Pancreas (tissue), 10 donors: ENCODE data around the gene SLC12A7. TPM values are rescaled to one million over a fixed set of nuclear protein-coding genes. Genes with fewer than 3 reads are reported as not detected.
"Not testable (repeated sequence)": the region's sequence is repeated elsewhere in the genome, so short reads cannot be mapped to it uniquely, and the experiment has no call there.

ENCODE experiments used
- ATAC-seq, 4 donors: fragments of 200-7000 bp; cut with Tn5 transposase; one replicate each; pipeline versions ENCODE4 v1.8.0 to v1.9.1; 2020; ENCODE audit warnings: mild to moderate bottlenecking in 4 of 4, moderate library complexity in 4 of 4
- DNase-seq, 6 donors: peaks; one replicate each; pipeline ENCODE4 v3.0.0-alpha.2; 2020
- FAIRE-seq: peaks from 2 replicates; lab custom pipeline; 2012; peaks lifted over from hg19 to GRCh38; lab: Jason Lieb, UNC
- H3K27ac ChIP-seq, 4 donors: fragments of 200-600 bp; sonication (generic); 1 replicate in 3 of 4; 2 replicates in 1 of 4; pipeline versions ENCODE4 v1.5.0 to v1.8.0; 2020
- H3K27me3 ChIP-seq, 4 donors: fragments of 200-600 bp; one replicate each; pipeline ENCODE4 v1.8.0; 2021
- H3K36me3 ChIP-seq, 3 donors: fragments of 200-600 bp; sonication (generic) in 1 of 3; one replicate each; pipeline versions ENCODE4 v1.5.0 to v1.8.0; 2020 to 2021
- H3K4me1 ChIP-seq, 3 donors: fragments of 200-600 bp; one replicate each; pipeline ENCODE4 v1.8.0; 2021
- H3K4me3 ChIP-seq, 4 donors: fragments of 200-600 bp; sonication (generic) in 2 of 4; one replicate each; pipeline versions ENCODE4 v1.5.0 to v1.8.0; 2020 to 2021
- H3K9me3 ChIP-seq, 4 donors: fragments of 200-600 bp; one replicate each; pipeline ENCODE4 v1.8.0; 2021
- WGBS, 2 donors: extraction: QIAGEN DNeasy Blood & Tissue Kit; methylation state at CpG; one replicate each; pipeline ENCODE4 v1.1.7; 2013; 5-methylcytosine and 5-hydroxymethylcytosine counted together
- intact Hi-C, 3 donors: fragments of 100-400 bp; cut with DNase I; formaldehyde crosslinking; loops; one replicate each; pipeline versions ENCODE4 v1.11.1 to v1.14.2; 2022
- polyA plus RNA-seq, 2 donors: library from polyadenylated mRNA; stranded (reverse); fragments of 200-250 nt; gene quantifications; one replicate each; pipeline ENCODE4 v1.2.3, GENCODE V29; 2013
- total RNA-seq, 6 donors: library from RNA; stranded (reverse); fragmentation: NEBNext Ultra II Directional in 4 of 6; extraction: Animal tissue kit (Norgen Biotek cat#: 25700) in 4 of 6; gene quantifications; one replicate each; pipeline versions ENCODE4 v1.2.1 to v1.2.4, GENCODE V29; 2021 to 2023
- TF ChIP-seq, protein P1 (sequence below), 4 donors: fragments of 200-600 bp; sonication (generic) in 3 of 4; IDR thresholded peaks; one replicate each; pipeline versions ENCODE4 v1.5.0 to v1.8.0; 2021; ENCODE audit warnings: antibody characterized with exemption in 4 of 4
- donor health status: healthy with polysubstance abuse.
- donor health status: DM: no; HTN: no; CAD: no; lungs with moderate emphysema.
- donor health status: DM: no; HTN: no; CAD: no.
- donor health status: control.
- donor health status: control.
- donor health status: Bipolar disorder and iron deficiency.
- donor health status: DM: yes; HTN: yes; CAD: no.
- donor health status: DM: no; HTN: no; CAD: no.
- donor health status: DM: no; HTN: no; CAD: no.
- donor health status: DM: yes; HTN: yes; CAD: no.

SLC12A7 gene
- total and polyA plus RNA-seq, 8 donors: 17.4 to 56.5 (median 35.8) TPM

DNA sequence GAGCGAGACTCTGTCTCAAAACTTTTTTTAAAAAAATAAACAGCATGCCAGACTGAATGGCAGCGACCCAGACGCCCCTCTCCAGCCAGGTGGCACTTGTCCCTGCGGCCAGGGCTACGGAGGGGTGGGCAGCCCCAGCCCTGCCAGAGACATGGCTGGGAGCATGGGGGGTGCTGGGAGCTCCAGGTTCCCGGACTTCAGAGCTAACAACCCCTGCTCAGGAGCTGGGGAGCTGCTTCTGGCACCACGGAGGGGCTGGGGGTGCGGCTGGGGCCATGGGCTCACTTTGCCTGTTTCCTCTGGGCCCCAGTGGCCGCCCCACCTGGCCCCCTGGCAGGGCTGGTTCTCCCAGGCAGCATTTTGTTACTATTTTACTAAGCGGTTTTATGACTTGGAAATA lies 49.9 kb downstream of the SLC12A7 start:
- DNase-seq (peak in 2 of 6 donors; percentile 20 to 29), FAIRE-seq (no peak), ATAC-seq (no peak)
- Histone ChIP-seq H3K9me3 (no peaks in the 10 kb centered on the region), H3K4me3 (no peak overlapping the region), H3K27me3 (no peaks in the 10 kb centered on the region), H3K36me3 (peaks cover 0 to 57% (median 16%) of the 10 kb centered on the region in 3 donors), H3K27ac (no peak overlapping the region), H3K4me1 (no peaks in the 10 kb centered on the region)
- intact Hi-C loops: no loop called here
- 79 to 83% methylated on average over 9 to 10 of the region's 10 CpGs for WGBS, 2 donors
- TF ChIP-seq, protein P1, sequence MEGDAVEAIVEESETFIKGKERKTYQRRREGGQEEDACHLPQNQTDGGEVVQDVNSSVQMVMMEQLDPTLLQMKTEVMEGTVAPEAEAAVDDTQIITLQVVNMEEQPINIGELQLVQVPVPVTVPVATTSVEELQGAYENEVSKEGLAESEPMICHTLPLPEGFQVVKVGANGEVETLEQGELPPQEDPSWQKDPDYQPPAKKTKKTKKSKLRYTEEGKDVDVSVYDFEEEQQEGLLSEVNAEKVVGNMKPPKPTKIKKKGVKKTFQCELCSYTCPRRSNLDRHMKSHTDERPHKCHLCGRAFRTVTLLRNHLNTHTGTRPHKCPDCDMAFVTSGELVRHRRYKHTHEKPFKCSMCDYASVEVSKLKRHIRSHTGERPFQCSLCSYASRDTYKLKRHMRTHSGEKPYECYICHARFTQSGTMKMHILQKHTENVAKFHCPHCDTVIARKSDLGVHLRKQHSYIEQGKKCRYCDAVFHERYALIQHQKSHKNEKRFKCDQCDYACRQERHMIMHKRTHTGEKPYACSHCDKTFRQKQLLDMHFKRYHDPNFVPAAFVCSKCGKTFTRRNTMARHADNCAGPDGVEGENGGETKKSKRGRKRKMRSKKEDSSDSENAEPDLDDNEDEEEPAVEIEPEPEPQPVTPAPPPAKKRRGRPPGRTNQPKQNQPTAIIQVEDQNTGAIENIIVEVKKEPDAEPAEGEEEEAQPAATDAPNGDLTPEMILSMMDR (IDR thresholded peaks at IDR 0.05): no peak

DNA sequence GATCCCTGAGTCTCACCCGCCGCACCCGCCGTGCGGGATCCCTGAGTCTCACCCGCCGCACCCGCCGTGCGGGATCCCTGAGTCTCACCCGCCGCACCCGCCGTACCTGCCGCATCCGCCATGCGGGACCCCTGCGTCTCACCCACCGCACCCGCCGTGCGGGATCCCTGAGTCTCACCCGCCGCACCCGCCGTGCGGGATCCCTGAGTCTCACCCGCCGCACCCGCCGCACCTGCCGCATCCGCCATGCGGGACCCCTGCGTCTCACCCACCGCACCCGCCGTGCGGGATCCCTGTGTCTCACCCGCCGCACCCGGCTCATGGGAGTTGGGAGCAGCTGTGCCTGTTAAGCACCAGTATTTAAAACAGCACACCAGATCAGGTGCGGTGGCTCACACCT lies 50.6 kb downstream of the SLC12A7 start:
- H3K27me3 ChIP-seq, H3K4me3 ChIP-seq, H3K27ac ChIP-seq, ATAC-seq, H3K9me3 ChIP-seq, intact Hi-C loops, FAIRE-seq, H3K4me1 ChIP-seq: not testable (repeated sequence)
- peaks cover 0 to 62% (median 20%) of the 10 kb centered on the region in 3 donors for H3K36me3 ChIP-seq
- 90 to 94% methylated on average over 10 to 14 of the region's 43 CpGs for WGBS, 2 donors
- DNase-seq: peak in 1 of 6 donors; percentile 33

DNA sequence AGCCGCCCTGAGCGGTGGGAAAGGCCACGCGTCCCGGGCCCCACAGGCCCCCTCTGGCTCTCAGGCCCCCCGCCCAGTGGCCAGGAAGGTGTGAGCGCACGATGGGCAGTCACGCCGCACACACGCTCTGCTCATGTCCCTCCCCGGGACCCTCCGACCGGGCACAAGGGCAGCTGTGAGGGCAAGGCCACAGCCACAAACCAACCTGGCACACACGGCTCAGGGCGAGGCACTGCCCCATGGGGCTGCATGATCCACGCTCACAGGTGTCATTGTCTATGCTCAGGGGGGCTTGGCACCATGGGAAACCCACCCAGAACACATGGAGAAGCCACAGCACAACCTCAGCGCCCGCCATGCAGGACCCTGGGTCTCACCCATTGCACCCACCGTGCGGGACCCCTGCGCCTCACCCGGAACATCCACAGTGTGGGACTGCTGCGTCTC lies 51.3 kb downstream of the SLC12A7 start:
- no peak for ATAC-seq
- Histone ChIP-seq H3K4me3 (no peak overlapping the region), H3K36me3 (peaks cover 0 to 69% (median 20%) of the 10 kb centered on the region in 3 donors), H3K9me3 (no peaks in the 10 kb centered on the region), H3K4me1 (no peaks in the 10 kb centered on the region), H3K27ac (no peak overlapping the region), H3K27me3 (no peaks in the 10 kb centered on the region)
- FAIRE-seq: no peak
- WGBS, 2 donors: 80 to 81% methylated on average over 22 to 24 of the region's 24 CpGs
- peak in 2 of 6 donors; percentile 19 to 46 for DNase-seq
- intact Hi-C loops: no loop called here
- TF ChIP-seq, protein P1 (IDR thresholded peaks at IDR 0.05): no peak

DNA sequence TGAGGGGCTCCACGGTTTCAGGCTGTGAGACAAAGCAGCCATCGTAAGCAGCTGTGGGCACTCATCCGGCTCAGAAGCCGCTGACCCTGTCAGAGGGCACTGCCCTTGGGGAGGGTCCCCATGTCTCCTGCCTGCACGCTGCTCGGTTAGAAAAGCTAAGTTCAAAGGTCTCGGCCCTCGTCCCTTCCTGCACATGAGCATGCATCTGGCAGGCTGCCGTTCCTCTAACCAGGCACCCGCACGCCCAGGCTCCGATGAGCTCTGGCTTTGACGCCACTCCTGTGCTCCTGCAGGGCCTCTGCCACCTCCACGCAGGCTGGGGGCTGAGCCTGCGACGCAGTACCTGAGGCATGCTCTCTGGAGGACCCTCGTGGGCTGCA lies 52.0 kb downstream of the SLC12A7 start:
- TF ChIP-seq, protein P1 (IDR thresholded peaks at IDR 0.05): no peak
- intact Hi-C loops: no loop called here
- Histone ChIP-seq H3K4me1 (no peaks in the 10 kb centered on the region), H3K4me3 (no peak overlapping the region), H3K27ac (no peak overlapping the region), H3K9me3 (no peaks in the 10 kb centered on the region), H3K36me3 (peaks cover 0 to 69% (median 20%) of the 10 kb centered on the region in 3 donors), H3K27me3 (no peaks in the 10 kb centered on the region)
- no peak for ATAC-seq
- FAIRE-seq: no peak
- 87 to 91% methylated on average over 17 of the region's 17 CpGs for WGBS, 2 donors
- DNase-seq: peak in 1 of 6 donors; percentile 60

DNA sequence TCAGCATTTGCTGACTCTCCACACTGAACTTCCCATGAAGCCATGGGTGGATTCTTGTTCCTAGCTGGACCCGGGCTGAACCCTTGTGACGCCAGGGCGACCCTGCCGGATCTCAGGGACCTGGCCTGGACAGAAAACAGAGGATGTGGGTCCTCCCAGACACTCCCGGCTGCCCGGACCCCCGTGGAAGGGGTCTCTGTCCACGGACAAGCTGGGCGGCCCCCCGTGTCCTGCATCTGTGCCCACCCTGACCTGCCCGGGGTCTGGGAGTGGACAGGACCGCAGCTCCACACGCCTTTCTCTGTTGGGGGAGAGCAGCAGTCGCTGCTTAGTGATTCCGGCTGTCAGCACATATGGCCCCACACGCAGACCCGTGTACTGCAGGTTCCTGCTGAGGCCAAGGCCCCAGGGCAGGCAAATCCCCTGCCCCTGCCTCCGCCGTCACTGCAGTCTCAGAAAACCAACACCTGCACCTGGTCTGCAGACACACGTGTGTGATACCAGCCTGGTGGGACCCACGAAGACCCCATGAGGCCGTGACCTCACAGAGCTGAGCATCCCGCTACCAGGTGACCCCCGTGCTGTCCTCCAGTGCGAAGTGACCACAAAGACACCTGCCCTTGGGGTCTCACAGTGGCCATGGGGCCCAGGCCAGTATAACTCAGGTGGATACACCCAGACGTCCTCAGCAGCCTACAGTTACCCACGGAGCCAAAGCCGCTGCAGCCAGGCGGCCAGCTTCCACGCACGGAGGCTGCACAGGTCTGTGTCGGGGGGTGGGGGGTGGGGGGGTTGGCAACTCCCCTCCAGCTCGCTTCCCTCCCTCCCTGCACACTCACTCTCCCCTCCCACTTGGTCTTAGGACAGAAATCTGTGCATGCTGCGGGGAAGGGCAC lies 52.6 kb downstream of the SLC12A7 start:
- Histone ChIP-seq H3K4me1 (no peaks in the 10 kb centered on the region), H3K27me3 (no peaks in the 10 kb centered on the region), H3K9me3 (no peaks in the 10 kb centered on the region), H3K36me3 (peaks cover 0 to 67% (median 20%) of the 10 kb centered on the region in 3 donors), H3K4me3 (no peak overlapping the region), H3K27ac (no peak overlapping the region)
- 92 to 94% methylated on average over 33 to 34 of the region's 34 CpGs for WGBS, 2 donors
- TF ChIP-seq, protein P1 (IDR thresholded peaks at IDR 0.05): no peak
- ATAC-seq (no peak), FAIRE-seq (no peak), DNase-seq (peak in 2 of 6 donors; percentile 20 to 74)
- intact Hi-C loops: no loop called here
